GM12865 (cell line): ENCODE data around the gene WDR93.

Experiments
- DNase-seq: peaks from one replicate; pipeline ENCODE4 v3.0.0; 2010; ENCODE audit warnings: low read depth
- H3K4me3 ChIP-seq: 2 replicates; pipeline ENCODE4 v1.5.1; 2011; ENCODE audit warnings: mild to moderate bottlenecking, low read depth, low read length, control low read depth
- CTCF ChIP-seq: IDR thresholded peaks from 2 replicates; pipeline ENCODE4 v1.5.1; 2011; ENCODE audit warnings: low read length, control low read depth, low read depth, inconsistent platforms; ENCODE audit not compliant: insufficient read depth; ENCODE audit errors: missing control alignments

WDR93 gene

DNA sequence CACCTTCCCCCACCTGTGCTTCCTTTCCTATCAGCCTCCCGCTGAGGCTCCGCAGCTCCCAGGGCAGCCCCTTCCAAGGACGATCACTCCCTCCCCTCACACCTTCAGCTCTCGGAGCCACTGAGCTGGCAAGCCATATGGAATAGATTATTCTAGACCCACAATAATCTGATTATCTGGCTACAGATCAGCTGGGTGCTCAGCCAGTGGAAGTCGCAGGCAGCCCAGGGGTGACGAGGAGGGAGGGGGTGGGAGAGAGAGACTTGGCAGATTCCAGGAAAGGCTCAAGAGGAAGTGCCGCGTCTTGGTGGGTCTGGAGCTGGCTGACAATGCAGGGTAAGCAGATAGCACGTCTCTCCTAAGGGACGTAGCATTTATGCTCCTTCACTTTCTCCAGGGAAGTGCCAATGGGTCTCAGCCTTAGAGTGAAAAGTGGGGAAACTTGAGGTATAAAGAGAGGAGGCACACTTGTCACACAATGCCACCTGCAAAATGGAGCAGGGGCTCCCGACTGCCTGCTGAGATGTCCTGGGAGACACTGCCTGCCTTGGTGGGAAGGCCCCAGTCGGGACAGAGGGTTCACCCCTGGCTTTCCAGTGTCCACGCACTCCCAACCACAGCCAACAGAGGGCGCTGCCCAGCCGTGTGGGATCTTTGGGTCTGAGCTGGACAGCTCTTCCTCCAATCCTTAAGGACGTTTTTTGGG lies 69.8 kb downstream of the WDR93 start:
- peak; percentile 97 for TF ChIP-seq CTCF
- peak; percentile 76 for DNase-seq
- H3K4me3 ChIP-seq: no peak overlapping the region

- TF ChIP-seq CTCF: no peak
- peak; percentile 73 for DNase-seq
- no peak overlapping the region for H3K4me3 ChIP-seq
These were observed 70.6 kb downstream of the WDR93 start for GRCh38 chr15:89761009-89761831.

DNA sequence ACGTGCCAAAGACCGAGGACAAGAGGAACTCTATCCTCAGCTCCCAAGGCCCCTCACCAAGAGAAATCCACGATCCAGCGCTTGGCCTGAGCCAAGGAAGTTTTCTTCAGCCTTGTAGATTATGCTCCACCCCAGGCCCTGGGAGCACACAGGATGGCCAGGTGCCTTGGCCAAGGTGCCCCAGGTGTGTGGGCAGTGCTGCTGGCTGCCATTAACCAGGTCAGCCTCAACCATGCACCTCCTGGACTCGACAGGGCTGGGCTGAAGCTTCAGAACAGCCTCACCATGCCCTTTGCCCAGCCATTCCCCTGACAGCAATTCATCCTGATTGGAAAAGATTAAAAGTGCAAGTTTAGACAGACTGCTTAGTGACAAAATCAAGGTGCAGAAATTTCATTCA lies 71.3 kb downstream of the WDR93 start:
- no peak for DNase-seq
- TF ChIP-seq CTCF: no peak
- no peak overlapping the region for H3K4me3 ChIP-seq

DNA sequence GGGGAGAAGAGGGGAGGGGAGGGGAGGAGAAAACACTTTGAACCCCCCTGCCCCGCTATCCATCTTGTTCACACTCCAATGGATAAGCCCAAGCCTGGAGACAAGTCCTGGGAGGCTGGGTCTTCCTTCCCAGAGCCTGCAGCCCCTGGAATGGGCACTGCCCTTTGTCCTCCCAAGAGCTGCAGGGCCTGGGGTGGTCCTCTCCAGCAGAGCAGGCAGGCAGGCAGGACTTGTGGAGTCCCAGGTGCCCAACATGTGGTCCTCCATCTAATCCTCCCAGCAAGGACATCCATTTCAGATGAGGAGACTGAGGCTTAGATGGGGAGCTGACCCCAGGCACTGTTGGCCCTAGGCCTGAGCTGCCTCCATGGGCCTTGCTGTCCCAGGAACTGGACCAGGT lies 75.1 kb downstream of the WDR93 start:
- no peak for DNase-seq
- no peak for TF ChIP-seq CTCF
- no peak overlapping the region for H3K4me3 ChIP-seq

DNA sequence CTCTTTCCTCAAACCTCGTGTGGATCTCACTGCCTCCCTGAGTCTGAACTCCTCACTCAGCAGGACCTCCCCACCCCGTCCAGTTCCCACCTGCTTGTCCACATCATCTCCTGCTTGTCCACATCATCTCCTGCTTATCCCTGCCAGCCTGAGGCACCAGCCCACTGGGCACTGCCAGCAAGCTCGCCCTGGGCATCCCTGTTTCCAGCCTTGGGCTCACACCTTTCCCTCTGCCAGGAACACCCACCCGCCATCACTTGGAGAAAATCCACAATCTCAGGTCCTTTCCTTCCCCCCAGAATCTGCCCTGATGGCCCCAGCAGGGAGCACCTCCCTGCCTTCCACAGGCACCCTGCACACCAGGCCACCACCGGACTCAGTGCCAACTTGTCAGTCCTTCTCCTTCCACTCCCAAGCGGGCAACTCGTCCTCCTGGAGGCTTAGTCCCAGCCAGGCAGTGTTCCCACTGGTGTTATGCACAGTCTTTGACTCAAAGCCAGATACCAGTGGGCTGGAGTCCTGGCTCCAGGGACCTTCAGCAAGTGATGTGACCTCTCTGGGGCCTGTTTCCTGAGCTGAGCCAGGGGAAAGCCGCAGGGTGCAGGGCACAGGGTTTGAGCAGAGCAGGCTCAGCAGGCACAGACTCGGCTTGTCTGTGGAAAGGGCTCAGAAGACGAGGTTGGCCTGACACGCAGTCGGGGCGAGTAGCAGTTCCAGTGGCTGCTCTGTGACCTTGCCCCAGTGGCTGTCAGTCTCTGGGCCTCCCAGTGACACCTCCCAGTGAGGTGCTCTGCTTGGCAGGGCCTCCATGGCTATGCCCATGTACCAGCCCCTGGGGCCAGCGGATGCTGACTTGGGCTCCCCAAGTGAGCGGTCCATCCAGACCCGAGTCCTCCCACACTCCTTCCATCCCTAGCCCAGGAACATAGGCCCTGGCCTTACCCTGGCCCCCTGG lies 76.0 kb downstream of the WDR93 start:
- TF ChIP-seq CTCF: no peak
- DNase-seq: no peak
- H3K4me3 ChIP-seq: no peak overlapping the region

DNA sequence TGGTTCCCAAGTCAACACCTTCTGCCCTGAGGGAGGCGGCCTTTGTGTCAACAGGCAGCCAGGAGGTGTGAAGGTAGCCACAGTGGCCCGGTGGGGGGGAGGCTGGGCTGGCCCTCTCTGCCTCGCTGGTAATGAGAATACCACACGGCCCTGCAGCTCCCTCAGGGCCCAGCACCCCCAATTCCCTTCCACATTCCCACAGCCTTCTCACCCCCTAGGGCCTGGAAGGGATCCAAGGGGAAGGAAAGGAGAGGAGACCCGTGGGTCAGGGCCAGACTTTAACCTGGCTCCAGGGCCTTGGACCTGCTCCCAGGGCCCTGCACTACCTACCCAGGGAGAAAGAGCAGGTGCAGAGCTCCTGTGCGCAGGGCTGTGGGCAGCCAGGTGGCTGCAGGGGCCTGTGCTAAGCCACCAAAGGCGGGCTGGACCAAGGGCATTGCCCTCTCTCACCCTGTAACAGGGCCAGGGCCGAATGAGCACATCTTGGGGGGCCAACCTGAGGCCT lies 76.9 kb downstream of the WDR93 start:
- DNase-seq: no peak
- H3K4me3 ChIP-seq: no peak overlapping the region
- TF ChIP-seq CTCF: no peak
